Loucy (cell line): ENCODE data around the gene NALCN.

Experiments
- H2AFZ ChIP-seq: fragments of 200-600 bp; sonication (generic); 2 replicates; pipeline ENCODE4 v1.6.0; 2016; ENCODE audit warnings: antibody characterized with exemption, mild to moderate bottlenecking, low read length, moderate library complexity
- H3F3A ChIP-seq: fragments of 200-600 bp; 2 replicates; pipeline ENCODE4 v1.6.0; 2016; ENCODE audit warnings: antibody characterized with exemption, low read depth, mild to moderate bottlenecking
- H3K27me3 ChIP-seq: fragments of 200-600 bp; sonication (generic); 2 replicates; pipeline ENCODE4 v1.6.1; 2014; ENCODE audit warnings: low read length, mild to moderate bottlenecking; ENCODE audit not compliant: insufficient read depth, poor library complexity, severe bottlenecking
- H3K36me3 ChIP-seq: fragments of 200-600 bp; sonication (generic); 2 replicates; pipeline ENCODE4 v1.6.1; 2016; ENCODE audit warnings: low read length; ENCODE audit not compliant: insufficient read depth
- H3K4me1 ChIP-seq: fragments of 200-600 bp; sonication (generic); 2 replicates; pipeline ENCODE4 v1.5.1; 2014; ENCODE audit warnings: low read length, mild to moderate bottlenecking; ENCODE audit not compliant: insufficient read depth, poor library complexity, severe bottlenecking
- H3K4me2 ChIP-seq: fragments of 200-600 bp; sonication (generic); 2 replicates; pipeline ENCODE4 v1.6.0; 2014; ENCODE audit warnings: antibody characterized with exemption, low read length, low read depth, mild to moderate bottlenecking; ENCODE audit not compliant: poor library complexity, severe bottlenecking
- H3K4me3 ChIP-seq: fragments of 200-600 bp; sonication (generic); 2 replicates; pipeline ENCODE4 v1.5.1; 2014; ENCODE audit warnings: low read length, mild to moderate bottlenecking, mixed read lengths; ENCODE audit not compliant: poor library complexity, severe bottlenecking
- H3K79me2 ChIP-seq: fragments of 200-600 bp; sonication (generic); 2 replicates; pipeline ENCODE4 v1.6.1; 2014; ENCODE audit warnings: low read length; ENCODE audit not compliant: insufficient read depth
- H3K9ac ChIP-seq: fragments of 200-600 bp; sonication (generic); 2 replicates; pipeline ENCODE4 v1.6.0; 2014; ENCODE audit warnings: mild to moderate bottlenecking, low read depth, low read length, moderate library complexity; ENCODE audit not compliant: poor library complexity, severe bottlenecking
- H3K9me2 ChIP-seq: fragments of 200-600 bp; sonication (generic); replicated peaks from 2 replicates; pipeline ENCODE4 v1.6.1; 2016; ENCODE audit warnings: low read depth, low read length, mixed read lengths
- H3K9me3 ChIP-seq: fragments of 200-600 bp; sonication (generic); 2 replicates; pipeline ENCODE4 v1.6.1; 2014; ENCODE audit warnings: mild to moderate bottlenecking, antibody characterized with exemption, low read length, low read depth; ENCODE audit not compliant: insufficient read depth
- H4K20me1 ChIP-seq: fragments of 200-600 bp; sonication (generic); 2 replicates; pipeline ENCODE4 v1.6.0; 2014; ENCODE audit warnings: antibody characterized with exemption, low read length, mild to moderate bottlenecking; ENCODE audit not compliant: insufficient read depth, poor library complexity, severe bottlenecking
- CTCF ChIP-seq: fragments of 200-600 bp; sonication (generic); conservative IDR thresholded peaks from 2 replicates; pipeline ENCODE4 v1.5.1; 2014; ENCODE audit warnings: mild to moderate bottlenecking, antibody characterized with exemption, low read length
- EZH2phosphoT487 ChIP-seq: fragments of 200-600 bp; IDR thresholded peaks from 2 replicates; pipeline ENCODE4 v1.6.1; 2018; ENCODE audit warnings: antibody characterized with exemption, mild to moderate bottlenecking, moderate library complexity, borderline replicate concordance

NALCN gene

GRCh38 chr13:101455863-101456262 is 39.6 kb upstream of the NALCN start:
- no peaks in the 10 kb centered on the region for H3K79me2 ChIP-seq
- no peaks in the 10 kb centered on the region for H4K20me1 ChIP-seq
- no peaks in the 10 kb centered on the region for H3K27me3 ChIP-seq
- no peaks in the 10 kb centered on the region for H3K4me1 ChIP-seq
- no peak for TF ChIP-seq CTCF
- TF ChIP-seq EZH2phosphoT487, result no peak
- no peaks in the 10 kb centered on the region for H3K9me3 ChIP-seq
- H3K9me2 ChIP-seq, result no peaks in the 10 kb centered on the region
- H3K4me2 ChIP-seq, result no peak overlapping the region
- H2AFZ ChIP-seq, result no peak overlapping the region
- H3K4me3 ChIP-seq, result no peak overlapping the region
- H3K36me3 ChIP-seq, result no peaks in the 10 kb centered on the region
- H3K9ac ChIP-seq, result no peak overlapping the region
- no peaks in the 10 kb centered on the region for H3F3A ChIP-seq

GRCh38 chr13:101454767-101455166 is 38.5 kb upstream of the NALCN start:
- Histone ChIP-seq H3K9me3 (no peaks in the 10 kb centered on the region), H3F3A (no peaks in the 10 kb centered on the region), H3K9me2 (no peaks in the 10 kb centered on the region), H3K27me3 (no peaks in the 10 kb centered on the region), H3K9ac (no peak overlapping the region), H3K4me1 (no peaks in the 10 kb centered on the region), H3K4me3 (no peak overlapping the region), H3K4me2 (no peak overlapping the region), H2AFZ (no peak overlapping the region), H4K20me1 (no peaks in the 10 kb centered on the region), H3K79me2 (no peaks in the 10 kb centered on the region), H3K36me3 (no peaks in the 10 kb centered on the region)
- TF ChIP-seq EZH2phosphoT487 (no peak), CTCF (no peak)

- Histone ChIP-seq H3K27me3 (no peaks in the 10 kb centered on the region), H3K4me3 (no peak overlapping the region), H3F3A (no peaks in the 10 kb centered on the region)
Observed at GRCh38 chr13:101453784-101454201, 37.5 kb upstream of the NALCN start.

More at GRCh38 chr13:101453784-101454201, 37.5 kb upstream of the NALCN start:
- Histone ChIP-seq H2AFZ (no peak overlapping the region), H3K36me3 (no peaks in the 10 kb centered on the region), H3K9ac (no peak overlapping the region), H3K79me2 (no peaks in the 10 kb centered on the region), H3K4me2 (no peak overlapping the region), H4K20me1 (no peaks in the 10 kb centered on the region), H3K9me2 (no peaks in the 10 kb centered on the region), H3K9me3 (no peaks in the 10 kb centered on the region), H3K4me1 (no peaks in the 10 kb centered on the region)
- TF ChIP-seq EZH2phosphoT487 (no peak), CTCF (no peak)
